Right renal cortex interstitium (tissue), 3 donors: ENCODE data around the gene PBX1. TPM values are rescaled to one million over a fixed set of nuclear protein-coding genes. Genes with fewer than 3 reads are reported as not detected.

Source experiments
- DNase-seq, 3 donors: peaks; one replicate each; pipeline ENCODE4 v3.0.0-alpha.2; 2013; ENCODE audit warnings: low read depth in 3 of 3, low spot score in 2 of 3
- polyA plus RNA-seq, 3 donors: library from polyadenylated mRNA; unstranded; fragments of 120-200 nt; gene quantifications; one replicate each; pipeline ENCODE4 v1.2.1, GENCODE V29; 2013; ENCODE audit not compliant: insufficient read length in 3 of 3

Gene PBX1
- polyA plus RNA-seq, 3 donors, result 146 to 171 (median 170) TPM

- DNase-seq, result no peak
These were observed 101.8 kb downstream of the PBX1 start for GRCh38 chr1:164660775-164661174.

GRCh38 chr1:164662462-164662861 is 103.5 kb downstream of the PBX1 start:
- DNase-seq, result no peak

GRCh38 chr1:164662955-164663354 is 104.0 kb downstream of the PBX1 start:
- DNase-seq, result no peak

GRCh38 chr1:164664127-164664526 is 105.1 kb downstream of the PBX1 start:
- DNase-seq, result no peak

GRCh38 chr1:164667001-164667400 is 108.0 kb downstream of the PBX1 start:
- DNase-seq, result no peak

- DNase-seq, result no peak
These were observed 108.6 kb downstream of the PBX1 start for GRCh38 chr1:164667600-164667999.

- DNase-seq, result no peak
These were observed 109.8 kb downstream of the PBX1 start for GRCh38 chr1:164668491-164669400.

GRCh38 chr1:164670026-164670425 is 111.0 kb downstream of the PBX1 start:
- DNase-seq, result no peak

- DNase-seq, result no peak
These were observed 111.8 kb downstream of the PBX1 start for GRCh38 chr1:164670786-164671185.

- no peak for DNase-seq
These were observed 112.5 kb downstream of the PBX1 start for GRCh38 chr1:164671323-164671965.

GRCh38 chr1:164671966-164672571 is 113.1 kb downstream of the PBX1 start:
- DNase-seq, result no peak

GRCh38 chr1:164672588-164672987 is 113.6 kb downstream of the PBX1 start:
- no peak for DNase-seq

GRCh38 chr1:164673584-164674214 is 114.7 kb downstream of the PBX1 start:
- no peak for DNase-seq

GRCh38 chr1:164675342-164675904 is 116.4 kb downstream of the PBX1 start:
- DNase-seq, result no peak

GRCh38 chr1:164678136-164678700 is 119.2 kb downstream of the PBX1 start:
- DNase-seq, result no peak

- DNase-seq, result peak in 1 of 3 donors; percentile 27
These were observed 123.6 kb downstream of the PBX1 start for GRCh38 chr1:164682570-164682969.

- DNase-seq, result no peak
These were observed 124.3 kb downstream of the PBX1 start for GRCh38 chr1:164683235-164683634.

GRCh38 chr1:164685266-164686035 is 126.5 kb downstream of the PBX1 start:
- DNase-seq, result no peak

GRCh38 chr1:164687777-164688176 is 128.8 kb downstream of the PBX1 start:
- DNase-seq, result no peak

- DNase-seq, result no peak
These were observed 129.8 kb downstream of the PBX1 start for GRCh38 chr1:164688791-164689190.
